PFSK-1 (cell line): ENCODE measurements around the gene ZNF354C.

ENCODE experiments used
- FOXP2 ChIP-seq: optimal IDR thresholded peaks from 2 replicates; pipeline ENCODE3; 2011; ENCODE audit warnings: borderline replicate concordance, control low read depth, inconsistent platforms; ENCODE audit not compliant: insufficient read depth; ENCODE audit errors: extremely low read length, extremely low read depth
- POLR2AphosphoS5 ChIP-seq: IDR thresholded peaks from 2 replicates; pipeline ENCODE4 v1.6.1; 2012; ENCODE audit warnings: low read depth, mild to moderate bottlenecking, control low read depth, low read length, moderate library complexity
- REST ChIP-seq, 2 experiments: IDR thresholded peaks; 2 replicates each; pipeline versions ENCODE4 v1.6.1 to v1.8.0; 2011 to 2012; ENCODE audit warnings: low read depth in 2 of 2, low read length in 2 of 2, control low read depth in 1 of 2, inconsistent platforms in 1 of 2, mild to moderate bottlenecking in 1 of 2, moderate library complexity in 1 of 2; ENCODE audit not compliant: insufficient read depth in 1 of 2
- SIN3A ChIP-seq: IDR thresholded peaks from 2 replicates; pipeline ENCODE4 v1.6.1; 2012; ENCODE audit warnings: mild to moderate bottlenecking, low read length, moderate library complexity, borderline replicate concordance; ENCODE audit not compliant: insufficient read depth
- TAF1 ChIP-seq: IDR thresholded peaks from 2 replicates; pipeline ENCODE4 v1.6.1; 2012; ENCODE audit warnings: low read length, control low read depth, borderline replicate concordance; ENCODE audit not compliant: insufficient read depth

- TF ChIP-seq TAF1 (no peak), POLR2AphosphoS5 (no peak), REST (IDR thresholded peaks at IDR 0.05; ENCODE audit: insufficient read depth in 1 of 2, low read depth in 2 of 2, low read length in 2 of 2) (no peak), FOXP2 (no peak), SIN3A (no peak)
These were observed 62.4 kb downstream of the ZNF354C start for GRCh38 chr5:179122411-179123108.
